Head of caudate nucleus (tissue), 42 donors: ENCODE measurements around the gene PARP9.
A peak's percentile ranks its signal among the peaks of the same experiment; 100 is the strongest.

Experiments
- DNase-seq, 42 donors: peaks; one replicate each; pipeline versions ENCODE4 v3.0.0 to v3.0.0-alpha.2; 2020 to 2021; ENCODE audit warnings: mixed read lengths in 7 of 42
- intact Hi-C: fragments of 100-400 bp; cut with DNase I; formaldehyde crosslinking; loops from one replicate; pipeline ENCODE4 v1.15.0; 2022

PARP9 gene

DNA sequence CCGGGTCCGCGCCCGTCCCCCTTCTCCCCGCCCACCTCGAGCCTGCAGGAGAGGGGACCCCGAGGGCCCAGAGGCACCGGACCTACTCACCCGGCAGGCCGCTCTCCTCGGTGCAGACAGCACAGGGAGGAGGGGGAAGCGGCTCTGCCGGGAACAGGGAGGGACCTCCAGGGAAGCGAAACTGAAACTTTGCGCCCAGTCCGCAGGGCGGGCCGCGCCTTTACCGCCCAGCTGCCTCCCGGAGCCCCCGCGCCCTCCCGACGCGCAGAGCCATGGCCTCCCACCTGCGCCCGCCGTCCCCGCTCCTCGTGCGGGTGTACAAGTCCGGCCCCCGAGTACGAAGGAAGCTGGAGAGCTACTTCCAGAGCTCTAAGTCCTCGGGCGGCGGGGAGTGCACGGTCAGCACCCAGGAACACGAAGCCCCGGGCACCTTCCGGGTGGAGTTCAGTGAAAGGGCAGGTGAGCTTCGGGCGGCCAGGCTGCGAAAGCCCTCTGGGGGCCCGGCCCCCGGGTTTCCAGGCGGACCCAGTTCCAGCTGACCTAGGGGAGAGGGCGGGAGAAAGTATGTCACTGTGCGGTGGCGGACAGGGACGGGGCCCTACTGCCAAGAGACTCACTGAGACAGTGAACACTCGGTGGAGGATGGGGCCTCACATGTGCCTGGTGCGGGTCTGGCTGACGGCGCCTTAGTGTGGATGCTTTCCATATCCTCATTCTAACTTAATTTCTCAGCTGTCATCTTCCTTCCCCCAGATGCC lies at the start of gene PARP9, which contains the start of gene DTX3L:
TSS of gene PARP9 (minus strand) at position 146 of the 758 bp plus-strand sequence. CDS start 4,680 bp downstream, outside the sequence.
TSS of gene DTX3L (plus strand) at position 184 of the 758 bp plus-strand sequence. CDS start at position 273, 89 bp downstream.
- intact Hi-C loops: loop anchor here (1.0 to 10.0 kb wide), 2 partner anchors 50 to 116 kb away; partner anchors contain the start of genes KPNA1 and PARP14
- DNase-seq: peak; percentile 44 to 89 (median 70)

- intact Hi-C loops: no loop called here
- no peak for DNase-seq
Measured at GRCh38 chr3:122612696-122613095, 48.6 kb upstream of the PARP9 start.

DNA sequence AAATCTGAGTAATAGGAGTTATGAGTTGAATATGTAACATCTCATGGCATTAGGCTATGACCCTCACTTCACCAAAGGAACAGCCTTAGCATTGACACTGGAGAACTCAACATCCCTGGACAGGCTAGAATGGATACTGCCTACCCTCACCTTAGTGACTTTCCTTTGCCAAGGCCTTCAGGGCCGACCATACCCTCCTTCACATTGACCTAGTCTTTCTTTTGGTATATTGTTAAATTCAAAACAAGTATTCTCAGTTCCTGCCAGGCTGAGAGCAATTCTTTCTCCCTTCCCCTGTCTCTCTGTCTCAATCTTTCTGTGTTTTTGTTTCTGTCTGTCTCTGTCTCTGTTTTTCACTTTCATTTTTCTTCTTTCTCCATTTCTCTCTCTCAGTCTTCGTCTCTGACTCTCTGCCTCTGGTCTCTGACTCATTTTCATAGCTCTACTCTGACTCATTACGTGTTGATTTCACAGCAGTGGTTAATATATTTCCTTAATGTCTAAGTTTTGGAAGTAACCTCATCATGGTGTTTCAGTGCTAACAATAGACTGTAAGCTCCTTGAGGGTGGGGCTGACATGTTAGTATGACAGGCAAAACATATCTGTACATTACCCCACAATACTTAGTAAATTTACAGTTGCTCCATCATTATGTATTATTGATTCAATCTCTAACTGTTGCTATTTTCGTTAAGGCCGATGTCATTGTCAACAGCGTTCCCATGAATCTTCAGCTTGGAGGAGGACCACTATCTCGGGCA lies 45.9 kb upstream of the PARP9 start:
- intact Hi-C loops: no loop called here
- DNase-seq: no peak

GRCh38 chr3:122608916-122609315 lies 44.8 kb upstream of the PARP9 start:
- intact Hi-C loops: no loop called here

DNA sequence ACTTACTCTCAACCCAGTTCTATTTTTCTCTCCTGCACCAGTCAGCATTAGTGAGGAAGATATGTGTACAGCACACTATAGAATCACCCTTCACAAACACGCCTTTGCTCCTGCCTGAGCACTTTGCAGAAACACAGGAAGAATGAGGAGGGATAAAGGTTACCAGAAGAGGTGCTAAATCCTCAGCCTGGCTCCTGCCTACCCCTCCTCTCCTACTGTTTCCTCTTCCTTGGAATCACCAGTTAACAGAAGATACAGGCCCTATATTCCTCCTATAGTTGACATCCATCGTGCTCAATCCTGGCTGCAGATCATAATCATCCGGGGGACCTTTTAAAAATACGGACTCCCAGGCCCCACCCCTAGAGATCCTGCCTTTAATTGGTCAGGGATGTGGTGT lies 42.2 kb upstream of the PARP9 start:
- intact Hi-C loops: no loop called here
- DNase-seq: no peak

More at GRCh38 chr3:122608916-122609315, 44.8 kb upstream of the PARP9 start:
- DNase-seq: no peak

- DNase-seq: no peak
- intact Hi-C loops: no loop called here
Measured at GRCh38 chr3:122603056-122603455, 39.0 kb upstream of the PARP9 start.

DNA sequence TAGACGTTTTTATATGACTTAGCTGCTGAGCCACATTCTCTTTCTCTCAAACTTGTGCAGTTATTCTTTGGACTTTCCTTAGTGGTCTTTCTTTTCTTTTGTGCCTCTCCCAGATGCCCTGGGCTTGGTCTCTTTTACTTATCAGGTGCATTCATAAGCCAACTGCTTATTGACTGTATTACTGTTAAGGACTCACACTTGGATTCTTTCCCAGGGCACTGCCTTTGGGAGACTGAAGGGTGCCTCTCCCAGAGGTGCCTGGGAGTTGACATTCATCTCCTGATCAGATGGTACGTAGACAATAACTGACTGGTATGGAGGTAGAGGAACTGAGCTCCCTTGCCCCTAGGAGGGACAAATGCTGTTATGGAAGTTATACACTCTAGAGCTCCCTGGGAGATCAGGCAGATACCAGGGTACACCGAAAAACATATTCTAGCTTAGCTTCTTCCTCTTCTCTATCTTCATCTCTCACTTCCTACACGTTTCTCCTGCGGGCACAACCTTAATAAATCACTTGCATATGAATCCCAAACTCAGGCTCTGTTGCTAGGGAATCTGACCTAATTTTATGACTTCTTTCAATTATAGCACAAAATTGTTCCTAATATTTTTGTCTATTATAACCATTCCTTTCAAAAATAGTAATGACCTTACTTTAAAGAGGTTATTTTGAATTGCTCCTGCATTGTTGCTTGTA lies 38.1 kb upstream of the PARP9 start:
- intact Hi-C loops: no loop called here
- DNase-seq: peak in 6 of 42 donors; percentile 7 to 50 (median 18)

DNA sequence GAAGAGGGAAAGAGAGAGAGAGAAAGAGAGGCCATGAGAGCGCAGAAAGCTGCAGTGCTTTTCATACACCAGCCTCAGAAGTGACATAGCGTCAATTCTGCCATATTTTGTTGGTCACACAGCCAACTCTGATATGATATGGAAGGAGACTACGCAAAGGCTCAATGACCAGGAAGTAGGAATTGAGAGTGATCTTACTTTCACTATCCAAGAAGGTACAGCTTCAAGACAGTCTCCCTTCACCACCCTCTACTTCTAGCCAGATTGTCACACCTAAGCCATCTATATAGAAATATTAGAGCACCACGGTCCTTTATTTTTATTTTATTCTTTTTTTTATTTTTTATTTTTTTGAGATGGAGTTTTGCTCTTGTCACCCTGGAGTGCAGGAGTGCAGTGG lies 34.5 kb upstream of the PARP9 start:
- intact Hi-C loops: no loop called here
- no peak for DNase-seq

DNA sequence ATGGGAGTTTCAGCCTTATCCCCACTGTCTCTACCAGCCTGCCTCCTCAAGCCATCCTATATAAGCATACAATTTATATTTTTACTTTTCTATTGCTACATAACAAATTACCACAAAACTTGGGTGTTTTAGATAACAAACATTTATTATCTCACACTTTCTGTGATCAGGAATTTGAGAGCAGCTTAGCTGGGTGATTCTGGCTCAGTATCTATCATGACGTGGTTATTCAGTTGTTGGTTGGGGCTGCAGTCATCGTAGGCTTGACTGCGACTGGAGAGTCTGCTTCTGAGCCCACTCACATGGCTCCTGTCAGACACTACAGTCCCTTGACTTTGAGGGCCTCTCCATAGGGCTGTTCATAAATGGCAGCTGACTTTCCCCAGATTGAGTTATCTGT lies 34.1 kb upstream of the PARP9 start:
- intact Hi-C loops: no loop called here
- no peak for DNase-seq

DNA sequence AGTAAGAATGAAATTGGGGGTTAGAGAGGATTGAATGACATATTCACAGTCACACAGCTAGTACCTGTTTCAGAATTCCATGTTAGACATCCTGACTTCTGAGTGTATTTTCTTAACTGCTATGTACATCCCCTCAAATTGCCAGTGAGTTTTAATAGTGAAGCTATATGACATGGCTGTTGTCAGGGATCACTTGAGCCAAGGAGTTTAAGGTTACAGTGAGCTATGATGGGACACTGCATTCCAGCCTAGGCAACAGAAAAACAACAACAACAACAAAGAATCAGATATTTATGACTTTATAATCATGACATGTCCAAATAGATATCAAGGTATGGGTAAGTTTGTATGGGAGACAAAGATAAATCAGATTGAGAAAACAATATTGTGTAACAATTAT lies 29.9 kb upstream of the PARP9 start:
- intact Hi-C loops: no loop called here
- no peak for DNase-seq

DNA sequence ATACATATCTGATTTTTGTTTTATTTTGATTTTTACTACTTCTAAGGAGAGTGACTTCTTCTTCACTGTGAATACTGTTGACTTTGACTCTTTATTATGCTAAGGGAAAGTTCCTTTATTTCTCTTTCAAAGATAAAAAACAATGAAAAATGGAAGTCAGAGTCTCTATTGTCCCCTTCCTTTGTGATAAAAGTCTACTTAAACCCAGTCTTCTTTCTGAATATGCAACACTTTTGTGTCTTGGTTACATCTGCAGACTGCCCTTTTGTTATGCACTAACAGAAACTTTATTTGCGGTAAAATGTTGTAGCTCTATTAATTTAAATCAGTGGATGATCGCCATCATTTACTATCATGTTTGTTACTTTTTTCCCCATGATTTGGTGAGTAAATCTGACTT lies 26.5 kb upstream of the PARP9 start:
- intact Hi-C loops: no loop called here
- no peak for DNase-seq

DNA sequence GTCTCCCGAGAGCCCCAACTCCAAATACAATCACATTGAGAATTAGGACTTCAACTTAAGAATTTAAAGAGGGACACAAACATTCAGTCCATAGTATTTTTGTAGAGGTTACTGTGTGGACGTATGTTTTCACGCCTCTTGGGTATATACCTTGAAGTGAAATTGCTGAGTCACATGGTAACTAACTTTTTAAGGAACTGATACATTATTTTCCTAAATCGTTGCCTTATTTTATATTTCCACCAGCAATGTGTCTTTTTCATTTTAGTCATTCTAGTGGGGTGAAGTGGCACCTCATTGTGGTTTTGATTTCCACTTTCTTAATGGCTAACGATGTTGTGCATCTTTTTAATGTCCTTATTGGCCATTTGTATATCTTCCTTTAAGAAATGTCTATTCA lies 25.2 kb upstream of the PARP9 start:
- intact Hi-C loops: no loop called here

DNA sequence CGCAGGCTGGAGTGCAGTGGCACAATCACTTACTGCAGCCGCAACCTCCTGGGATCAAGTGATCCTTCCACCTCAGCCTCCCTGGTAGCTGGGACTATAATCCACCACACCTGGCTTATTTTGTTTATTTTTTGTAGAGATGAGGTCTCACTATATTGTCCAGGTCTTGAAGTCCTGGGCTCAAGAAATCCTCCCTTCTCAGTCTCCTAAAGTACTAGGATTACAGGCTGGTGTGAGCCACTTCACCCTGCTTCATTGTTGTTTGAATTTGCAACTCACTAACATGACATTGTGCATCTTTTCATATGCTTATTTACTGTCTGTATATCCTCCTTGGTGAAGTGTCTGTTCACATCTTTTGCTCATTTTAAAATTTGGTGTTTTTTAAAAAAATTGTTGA lies 23.5 kb upstream of the PARP9 start:
- intact Hi-C loops: no loop called here

More for the DNA sequence above, 25.2 kb upstream of the PARP9 start:
- DNase-seq: no peak

DNA sequence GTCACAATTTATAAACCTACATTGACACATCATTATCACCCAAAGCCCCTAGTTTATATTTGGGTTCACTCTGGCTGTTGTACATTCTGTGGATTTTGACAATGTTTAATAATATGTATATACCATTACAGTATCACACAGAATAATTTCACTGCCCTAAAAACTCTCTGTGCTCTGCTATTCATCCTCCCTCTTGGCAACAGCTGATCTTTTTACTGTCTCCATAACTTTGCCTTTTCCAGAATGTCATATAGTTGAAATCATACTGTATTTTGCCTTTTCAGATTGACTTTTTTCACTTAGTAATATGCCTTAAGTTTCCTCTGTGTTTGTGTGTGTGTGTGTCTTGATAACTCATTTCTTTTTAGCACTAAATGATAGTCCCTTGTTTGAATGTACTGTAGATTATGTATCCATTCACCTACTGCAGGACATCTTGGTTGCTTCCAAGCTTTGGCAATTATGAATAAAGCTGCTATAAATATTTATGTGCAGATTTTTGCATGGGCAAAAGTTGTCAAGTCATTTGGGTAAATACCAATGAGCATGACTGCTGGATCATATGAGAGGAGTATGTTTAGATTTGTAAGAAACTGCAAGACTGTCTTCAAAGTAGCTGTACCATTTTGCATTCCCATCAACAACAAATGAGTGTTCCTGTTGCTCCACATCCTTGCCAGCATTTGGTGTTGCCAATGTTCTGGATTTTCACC lies 22.8 kb upstream of the PARP9 start:
- intact Hi-C loops: no loop called here
- no peak for DNase-seq

More for the DNA sequence above, 23.5 kb upstream of the PARP9 start:
- no peak for DNase-seq

DNA sequence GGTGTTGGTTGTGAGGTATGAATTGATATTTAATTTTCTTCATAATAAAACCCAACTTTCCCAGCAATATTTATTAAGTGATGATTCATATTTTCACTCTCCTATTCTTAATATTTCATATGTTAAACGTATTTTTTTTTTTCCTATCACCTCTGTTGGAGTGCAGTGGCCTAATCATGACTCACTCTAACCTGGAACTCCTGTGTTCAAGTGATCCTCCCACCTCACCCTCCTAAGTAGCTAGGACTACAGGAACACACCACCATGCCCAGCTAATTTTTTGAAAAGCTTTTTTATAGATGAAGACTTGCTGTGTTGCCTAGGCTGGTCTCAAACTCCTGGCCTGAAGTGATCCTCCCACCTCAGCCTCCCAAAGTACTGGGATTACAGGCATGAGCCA lies 22.0 kb upstream of the PARP9 start:
- DNase-seq: no peak
- intact Hi-C loops: no loop called here

DNA sequence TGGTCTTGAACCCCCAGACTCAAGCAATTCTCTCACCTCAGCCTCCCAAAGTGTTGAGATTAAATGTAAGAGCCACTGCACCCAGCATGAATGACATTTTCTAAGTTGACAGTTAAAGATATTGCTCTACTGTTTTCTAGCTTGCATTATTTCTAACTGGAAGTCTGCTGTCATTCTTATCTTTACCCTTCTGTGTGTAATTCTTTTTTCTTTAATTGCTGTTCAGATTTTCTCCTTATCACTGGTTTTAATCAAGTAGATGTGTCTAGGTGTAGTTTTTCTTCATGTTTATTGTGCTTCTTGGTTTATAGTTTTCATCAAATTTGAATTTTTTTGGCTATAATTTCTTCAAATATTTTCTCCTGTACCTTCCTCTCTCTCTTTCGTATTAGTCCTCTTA lies 18.3 kb upstream of the PARP9 start:
- no peak for DNase-seq
- intact Hi-C loops: no loop called here

GRCh38 chr3:122581622-122582021 lies 17.5 kb upstream of the PARP9 start:
- no peak for DNase-seq
- intact Hi-C loops: no loop called here

- DNase-seq: no peak
- intact Hi-C loops: no loop called here
Measured at GRCh38 chr3:122580470-122580869, 16.4 kb upstream of the PARP9 start.

- intact Hi-C loops: no loop called here
Measured at GRCh38 chr3:122578069-122578740, 14.1 kb upstream of the PARP9 start.

More at GRCh38 chr3:122578069-122578740, 14.1 kb upstream of the PARP9 start:
- DNase-seq: no peak
